Central memory CD4-positive, alpha-beta T cell (primary cell): Measurements from ENCODE around the gene ERP44.
A peak's percentile ranks its signal among the peaks of the same experiment; 100 is the strongest.
"Not testable (repeated sequence)": the region's sequence is repeated elsewhere in the genome, so short reads cannot be mapped to it uniquely, and the experiment has no call there.

Experiments used
- DNase-seq: peaks from one replicate; pipeline ENCODE4 v3.0.0; 2022

The ERP44 gene

GRCh38 chr9:100099722-100100042 is 882 bp upstream of the ERP44 start:
- no peak for DNase-seq

- DNase-seq, result peak; percentile 23
These were observed 534 bp downstream of the ERP44 start for GRCh38 chr9:100098046-100098886.

- no peak for DNase-seq
These were observed 2.4 kb downstream of the ERP44 start for GRCh38 chr9:100096378-100096916.

- not testable (repeated sequence) for DNase-seq
These were observed 4.4 kb downstream of the ERP44 start for GRCh38 chr9:100094411-100094810.

- no peak for DNase-seq
These were observed 6.7 kb downstream of the ERP44 start for GRCh38 chr9:100092066-100092465.

- DNase-seq, result no peak
These were observed 7.2 kb downstream of the ERP44 start for GRCh38 chr9:100091650-100092049.

- DNase-seq, result no peak
These were observed 7.9 kb downstream of the ERP44 start for GRCh38 chr9:100090880-100091279.

- no peak for DNase-seq
These were observed 10.6 kb downstream of the ERP44 start for GRCh38 chr9:100088202-100088601.

- DNase-seq, result peak; percentile 4
These were observed 11.6 kb downstream of the ERP44 start for GRCh38 chr9:100087218-100087617.

- DNase-seq, result no peak
These were observed 12.6 kb downstream of the ERP44 start for GRCh38 chr9:100086097-100086635.

GRCh38 chr9:100084734-100085133 is 14.1 kb downstream of the ERP44 start:
- DNase-seq, result peak; percentile 35

GRCh38 chr9:100084128-100084453 is 14.7 kb downstream of the ERP44 start:
- no peak for DNase-seq

GRCh38 chr9:100083448-100084127 is 15.2 kb downstream of the ERP44 start:
- no peak for DNase-seq

GRCh38 chr9:100082782-100083181 is 16.0 kb downstream of the ERP44 start:
- DNase-seq, result no peak

GRCh38 chr9:100076256-100076655 is 22.5 kb downstream of the ERP44 start:
- DNase-seq, result not testable (repeated sequence)

- no peak for DNase-seq
These were observed 23.8 kb downstream of the ERP44 start for GRCh38 chr9:100074989-100075388.

GRCh38 chr9:100074093-100074492 is 24.7 kb downstream of the ERP44 start:
- DNase-seq, result no peak

- no peak for DNase-seq
These were observed 26.0 kb downstream of the ERP44 start for GRCh38 chr9:100072805-100073204.

GRCh38 chr9:100071271-100071670 is 27.5 kb downstream of the ERP44 start:
- no peak for DNase-seq

- DNase-seq, result no peak
These were observed 28.4 kb downstream of the ERP44 start for GRCh38 chr9:100070104-100071041.

- DNase-seq, result not testable (repeated sequence)
These were observed 29.7 kb downstream of the ERP44 start for GRCh38 chr9:100069068-100069467.

- not testable (repeated sequence) for DNase-seq
These were observed 30.8 kb downstream of the ERP44 start for GRCh38 chr9:100067990-100068389.

GRCh38 chr9:100066539-100066938 is 32.3 kb downstream of the ERP44 start:
- no peak for DNase-seq
